Measurements from ENCODE around the gene CPN2. TPM values are rescaled to one million over a fixed set of nuclear protein-coding genes. Genes with fewer than 3 reads are reported as not detected.
A peak's percentile ranks its signal among the peaks of the same experiment; 100 is the strongest.

CPN2 gene
- total RNA-seq, 1 experiment from 2014 or later: not detected

DNA sequence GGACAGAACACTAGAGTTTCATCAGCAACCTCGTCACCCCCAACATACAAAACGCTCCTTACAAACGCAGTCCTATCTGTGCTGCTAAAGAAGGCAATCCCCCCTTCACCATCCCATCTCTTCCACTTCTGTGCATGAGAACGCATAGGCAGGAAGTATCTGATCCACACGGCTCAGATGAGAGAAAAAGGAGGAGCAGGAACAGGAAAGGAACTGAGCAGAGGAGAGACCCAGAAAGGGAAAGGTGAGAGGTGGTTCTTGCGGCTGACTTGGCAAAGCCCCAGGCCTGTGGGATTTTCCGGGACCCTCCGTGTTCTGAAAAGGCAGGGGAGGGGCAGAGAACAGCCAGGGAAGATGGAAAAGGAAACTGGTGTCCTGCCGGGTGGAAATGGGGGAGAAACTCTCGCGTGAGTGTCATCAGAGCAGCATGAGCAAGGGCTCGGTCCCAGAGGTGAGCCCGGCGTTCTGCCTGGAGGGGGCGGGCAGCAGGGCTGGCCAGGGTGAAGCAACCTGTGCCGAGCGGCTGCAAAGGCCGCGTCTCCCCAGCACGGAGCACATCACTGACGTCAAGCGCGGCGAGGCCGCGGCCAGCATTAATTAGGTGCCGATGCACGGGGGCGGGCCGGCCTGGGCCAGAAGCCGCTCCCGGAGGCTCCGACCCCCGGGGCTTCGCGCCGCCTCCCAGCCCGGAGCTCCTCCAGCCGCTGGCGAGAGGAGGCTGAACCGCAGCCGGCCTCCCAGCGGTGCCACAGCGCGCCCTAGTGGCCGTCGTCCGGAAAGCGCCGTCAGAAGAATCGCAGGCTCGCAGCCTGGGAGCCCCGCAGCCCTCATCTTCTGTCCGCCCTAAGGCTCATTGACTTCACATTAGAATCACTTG lies 35.8 kb downstream of the CPN2 start:
- H3K4me3 Mint-ChIP-seq: peak overlapping the region; percentile 56 to 63
- H2AK5ac ChIP-seq (ENCODE audit: insufficient read length, low read length): no peak overlapping the region

More for the DNA sequence above, 35.8 kb downstream of the CPN2 start:
- Histone ChIP-seq H3T11ph (ENCODE audit: low read length) (no peak overlapping the region), H3K4ac (ENCODE audit: low read depth, low read length) (no peak overlapping the region), H3K27me3 (ENCODE audit: insufficient read depth, low read length) (peaks cover 3% of the 10 kb centered on the region; the same call in 1 of the 2 replicates), H2BK5ac (ENCODE audit: insufficient read length, low read length) (no peak overlapping the region), H3K79me1 (ENCODE audit: insufficient read depth, low read depth, low read length, poor library complexity, severe bottlenecking) (no peaks in the 10 kb centered on the region), H2BK15ac (ENCODE audit: low read depth, low read length) (no peak overlapping the region), H3K23ac (ENCODE audit: insufficient read length, low read depth, low read length) (no peak overlapping the region), H3K9ac (ENCODE audit: extremely low read depth, insufficient read length, low read length) (peak overlapping the region; percentile 5), H3K4me1 (ENCODE audit: insufficient read depth, low read length) (no peaks in the 10 kb centered on the region; the same call in 1 of the 2 replicates), H2AFZ (ENCODE audit: low read length) (no peak overlapping the region), H3K23me2 (ENCODE audit: insufficient read length, low read depth, low read length, poor library complexity, severe bottlenecking) (no peaks in the 10 kb centered on the region), H3K56ac (ENCODE audit: insufficient read length, low read depth, low read length) (no peak overlapping the region), H4K8ac (replicated peaks; ENCODE audit: insufficient read length, low read depth, low read length) (no peak overlapping the region), H3K9me3 (ENCODE audit: control insufficient read depth, low read depth, low read length) (peaks cover 21% of the 10 kb centered on the region), H2BK12ac (ENCODE audit: insufficient read length, low read depth, low read length) (no peak overlapping the region), H3K14ac (ENCODE audit: insufficient read depth, low read length) (no peak overlapping the region), H4K20me1 (ENCODE audit: control insufficient read depth, insufficient read depth, insufficient read length) (no peaks in the 10 kb centered on the region), H3K4me2 (ENCODE audit: insufficient read depth, insufficient read length, low read length) (peak overlapping the region; percentile 49), H3K18ac (ENCODE audit: insufficient read length, low read depth, low read length) (no peak overlapping the region), H3K27ac (ENCODE audit: insufficient read length, low read depth, low read length) (no peak overlapping the region), H4K91ac (ENCODE audit: insufficient read length, low read depth, low read length) (no peak overlapping the region), H2BK120ac (ENCODE audit: low read depth, low read length, poor library complexity, severe bottlenecking) (no peak overlapping the region), H2BK20ac (ENCODE audit: low read depth, low read length, poor library complexity, severe bottlenecking) (no peak overlapping the region), H4K5ac (ENCODE audit: insufficient read length, low read depth, low read length) (no peak overlapping the region), H3K79me2 (ENCODE audit: insufficient read depth, low read length) (no peaks in the 10 kb centered on the region)
- H3K27ac Mint-ChIP-seq: peak overlapping the region in 2 of 3 experiments; percentile 35 to 91; a peak in 3 of 7 replicates
- WGBS (ENCODE audit: extremely low coverage, insufficient read length, low lambda C conversion rate): no CpG with 5 or more reads among the region's 54 CpGs
- peak; percentile 90 for DNase-seq
- peaks cover 18 to 27% (median 19%) of the 10 kb centered on the region in 3 experiments for H3K36me3 Mint-ChIP-seq (ENCODE audit: insufficient read depth in 1 of 3, low read depth in 3 of 3)
- peaks cover 26 to 28% of the 10 kb centered on the region in 2 experiments for H3K9me3 Mint-ChIP-seq
- peaks cover 42 to 45% of the 10 kb centered on the region in 2 experiments for H3K4me1 Mint-ChIP-seq
- TF ChIP-seq, protein P1, sequence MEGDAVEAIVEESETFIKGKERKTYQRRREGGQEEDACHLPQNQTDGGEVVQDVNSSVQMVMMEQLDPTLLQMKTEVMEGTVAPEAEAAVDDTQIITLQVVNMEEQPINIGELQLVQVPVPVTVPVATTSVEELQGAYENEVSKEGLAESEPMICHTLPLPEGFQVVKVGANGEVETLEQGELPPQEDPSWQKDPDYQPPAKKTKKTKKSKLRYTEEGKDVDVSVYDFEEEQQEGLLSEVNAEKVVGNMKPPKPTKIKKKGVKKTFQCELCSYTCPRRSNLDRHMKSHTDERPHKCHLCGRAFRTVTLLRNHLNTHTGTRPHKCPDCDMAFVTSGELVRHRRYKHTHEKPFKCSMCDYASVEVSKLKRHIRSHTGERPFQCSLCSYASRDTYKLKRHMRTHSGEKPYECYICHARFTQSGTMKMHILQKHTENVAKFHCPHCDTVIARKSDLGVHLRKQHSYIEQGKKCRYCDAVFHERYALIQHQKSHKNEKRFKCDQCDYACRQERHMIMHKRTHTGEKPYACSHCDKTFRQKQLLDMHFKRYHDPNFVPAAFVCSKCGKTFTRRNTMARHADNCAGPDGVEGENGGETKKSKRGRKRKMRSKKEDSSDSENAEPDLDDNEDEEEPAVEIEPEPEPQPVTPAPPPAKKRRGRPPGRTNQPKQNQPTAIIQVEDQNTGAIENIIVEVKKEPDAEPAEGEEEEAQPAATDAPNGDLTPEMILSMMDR (conservative IDR thresholded peaks at IDR 0.05): peak; percentile 99
- peaks cover 74% of the 10 kb centered on the region for H3K27me3 Mint-ChIP-seq (ENCODE audit: low read depth)

All from H9 (cell line).